ENCODE measurements around the gene CDK10.

GRCh38 chr16:89637379-89637778 lies 49.1 kb upstream of the CDK10 start:
- TF ChIP-seq CTCF (conservative IDR thresholded peaks at IDR 0.05 in 1 of 2, IDR thresholded peaks at IDR 0.05 in 1 of 2; ENCODE audit: extremely low read depth in 1 of 2, insufficient read depth in 1 of 2, low read depth in 1 of 2, low read length in 2 of 2) (no peak), EZH2 (IDR thresholded peaks at IDR 0.05; ENCODE audit: borderline replicate concordance, low read length) (no peak)

Measured in mammary epithelial cell (primary cell).